IPS-11a (cell line): Measurements from ENCODE around the gene CDC23.
"Not testable (repeated sequence)": the region's sequence is repeated elsewhere in the genome, so short reads cannot be mapped to it uniquely, and the experiment has no call there.

ENCODE experiments used
- H3K4me3 ChIP-seq: one replicate; pipeline ENCODE4 v1.5.1; 2013; ENCODE audit warnings: low read depth, low read length, control low read depth

The CDC23 gene, protein sequence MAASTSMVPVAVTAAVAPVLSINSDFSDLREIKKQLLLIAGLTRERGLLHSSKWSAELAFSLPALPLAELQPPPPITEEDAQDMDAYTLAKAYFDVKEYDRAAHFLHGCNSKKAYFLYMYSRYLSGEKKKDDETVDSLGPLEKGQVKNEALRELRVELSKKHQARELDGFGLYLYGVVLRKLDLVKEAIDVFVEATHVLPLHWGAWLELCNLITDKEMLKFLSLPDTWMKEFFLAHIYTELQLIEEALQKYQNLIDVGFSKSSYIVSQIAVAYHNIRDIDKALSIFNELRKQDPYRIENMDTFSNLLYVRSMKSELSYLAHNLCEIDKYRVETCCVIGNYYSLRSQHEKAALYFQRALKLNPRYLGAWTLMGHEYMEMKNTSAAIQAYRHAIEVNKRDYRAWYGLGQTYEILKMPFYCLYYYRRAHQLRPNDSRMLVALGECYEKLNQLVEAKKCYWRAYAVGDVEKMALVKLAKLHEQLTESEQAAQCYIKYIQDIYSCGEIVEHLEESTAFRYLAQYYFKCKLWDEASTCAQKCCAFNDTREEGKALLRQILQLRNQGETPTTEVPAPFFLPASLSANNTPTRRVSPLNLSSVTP

DNA sequence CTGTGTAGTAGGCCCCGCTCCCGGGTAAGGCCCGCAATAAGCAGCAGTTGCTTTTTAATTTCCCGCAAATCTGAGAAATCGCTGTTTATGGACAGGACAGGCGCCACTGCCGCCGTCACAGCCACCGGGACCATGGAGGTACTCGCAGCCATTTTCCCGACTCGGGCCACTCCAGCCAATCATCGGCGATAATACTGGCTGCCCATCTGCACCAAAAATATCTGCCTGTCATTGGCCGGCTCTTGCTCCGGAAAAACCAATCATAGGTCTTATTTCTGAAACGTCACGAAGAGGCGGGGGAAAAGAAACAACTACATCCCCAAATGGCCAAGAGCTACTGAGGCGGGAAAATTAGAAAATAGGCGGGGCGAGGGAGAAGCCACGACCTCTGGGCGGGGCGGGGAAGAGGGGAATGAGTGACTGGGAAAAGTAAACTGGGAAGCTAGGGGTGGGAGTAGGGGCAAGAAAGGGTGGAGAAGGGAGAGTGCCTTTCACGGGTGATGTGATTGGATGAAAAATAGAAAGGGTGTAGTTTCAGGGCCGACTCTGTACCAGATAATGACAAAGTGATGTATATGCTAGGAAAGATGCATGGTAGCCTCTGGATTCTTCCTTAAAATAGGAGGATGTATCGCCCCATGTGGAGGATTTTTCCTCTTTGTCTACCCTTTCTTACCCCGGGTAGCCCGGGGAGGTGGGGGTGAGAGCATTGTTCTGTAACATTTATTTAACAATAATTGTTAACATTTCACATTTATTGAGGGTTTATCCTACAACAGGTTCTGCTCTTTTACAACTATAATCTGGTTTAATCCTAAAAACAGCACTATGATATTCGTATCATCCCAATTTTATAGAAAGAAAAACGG lies at the start of gene CDC23:
Gene CDC23, minus strand, starts transcription at position 163 of the 869 bp plus-strand sequence. Its CDS starts 11 bp downstream, at position 152.
- peak within 1 kb of the TSS; percentile 95 for H3K4me3 ChIP-seq

DNA sequence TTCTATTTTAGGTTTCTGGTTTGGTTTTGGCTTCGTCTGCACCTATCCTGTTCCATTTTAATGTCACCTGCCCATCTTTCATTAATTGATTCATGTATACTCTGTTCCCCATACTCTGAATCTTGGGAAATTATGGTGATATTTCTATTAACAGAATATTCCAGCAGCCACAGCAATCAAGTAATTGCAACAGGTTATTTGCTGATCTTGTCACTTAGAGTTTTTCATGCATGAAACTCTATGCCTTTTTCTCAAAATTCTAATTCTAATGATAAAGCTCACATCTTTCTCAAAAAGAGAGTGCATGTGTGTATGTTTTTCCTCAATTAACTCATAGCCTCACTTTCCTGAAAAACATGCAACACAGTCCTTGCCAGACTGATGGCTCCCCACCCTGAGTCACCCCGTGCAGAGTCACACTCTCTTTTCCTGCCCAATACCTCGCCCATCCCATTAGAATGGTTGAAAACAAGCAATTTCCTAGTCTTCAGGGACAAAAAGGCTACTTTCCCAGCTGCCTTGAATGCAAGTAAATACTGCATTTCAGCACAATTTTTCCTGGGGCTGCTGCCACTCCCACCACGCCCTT lies 45.7 kb upstream of the CDC23 start:
- H3K4me3 ChIP-seq, result no peak overlapping the region

DNA sequence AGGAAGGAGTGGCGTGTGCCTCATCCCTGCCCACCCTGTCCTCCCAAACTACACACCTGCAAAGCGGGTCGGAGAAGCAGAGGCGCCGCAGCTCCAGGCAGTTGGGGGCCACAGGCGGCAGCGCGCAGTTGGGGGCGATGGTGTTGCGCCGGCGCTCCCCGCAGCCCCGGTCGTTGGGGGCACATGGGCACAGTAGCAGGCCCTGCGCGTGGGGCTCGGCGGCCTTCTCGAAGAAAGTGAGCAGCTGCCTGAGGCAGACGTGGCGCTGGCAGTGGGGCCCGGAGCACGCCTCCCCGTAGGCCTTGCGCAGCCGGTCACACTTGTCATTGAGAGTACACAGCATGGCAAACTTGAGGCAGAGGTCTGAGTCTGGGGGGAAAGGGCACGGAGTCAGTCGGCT lies 44.5 kb upstream of the CDC23 start:
- no peak overlapping the region for H3K4me3 ChIP-seq

DNA sequence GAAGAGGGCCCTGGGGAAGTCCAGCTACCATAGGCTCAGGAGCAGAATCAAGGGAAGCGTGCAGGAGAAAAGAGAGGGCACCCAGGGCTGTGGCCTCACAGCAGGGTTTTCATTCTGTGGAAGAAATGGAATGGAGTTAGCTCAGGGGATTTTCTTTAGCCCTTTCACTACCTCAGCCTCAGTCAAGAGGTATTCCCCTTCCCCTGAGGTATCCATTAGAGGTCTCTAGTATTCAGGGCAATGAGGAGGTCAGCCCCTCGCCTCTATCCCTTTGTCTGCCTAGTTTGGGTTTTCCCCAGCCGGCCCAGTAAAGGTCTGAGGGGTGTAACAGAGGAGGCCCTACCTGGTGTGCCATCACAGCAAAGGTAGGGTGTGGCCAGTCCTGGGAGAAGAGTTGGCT lies 39.8 kb upstream of the CDC23 start:
- no peak overlapping the region for H3K4me3 ChIP-seq

DNA sequence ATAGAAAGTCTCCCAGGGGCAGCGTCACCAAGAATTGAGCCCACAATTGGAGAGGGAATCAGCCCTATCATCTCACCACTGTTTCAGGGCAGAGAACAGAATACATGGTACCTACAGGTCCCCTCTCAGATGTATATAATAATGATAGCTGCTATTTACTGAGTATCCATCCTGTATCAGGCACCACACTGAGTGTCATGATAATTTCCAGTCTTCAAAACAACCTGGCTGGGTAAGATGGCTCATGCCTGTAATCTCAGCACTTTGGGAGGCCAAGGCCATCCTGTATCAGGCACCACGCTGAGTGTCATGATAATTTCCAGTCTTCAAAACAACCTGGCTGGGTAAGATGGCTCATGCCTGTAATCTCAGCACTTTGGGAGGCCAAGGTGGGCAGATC lies 34.7 kb upstream of the CDC23 start:
- H3K4me3 ChIP-seq, result not testable (repeated sequence)

DNA sequence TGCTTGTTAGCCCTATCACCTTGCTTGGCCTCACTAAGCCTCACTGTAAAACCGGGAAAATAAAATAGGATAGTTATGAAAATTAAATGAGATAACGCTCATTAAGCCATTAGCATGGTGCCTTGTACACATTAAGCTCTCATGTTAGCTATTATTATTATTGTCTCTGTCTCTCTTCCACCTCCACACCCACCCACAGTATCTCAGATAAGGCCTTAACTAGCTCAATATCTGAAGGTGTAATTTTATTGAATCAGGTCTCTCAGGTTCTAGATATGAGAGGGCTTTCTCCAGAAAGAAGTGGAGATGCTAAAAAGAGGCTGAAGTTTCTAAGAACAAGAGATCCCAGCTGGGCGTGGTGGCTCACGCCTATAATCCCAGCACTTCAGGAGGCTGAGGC lies 33.7 kb upstream of the CDC23 start:
- no peak overlapping the region for H3K4me3 ChIP-seq

DNA sequence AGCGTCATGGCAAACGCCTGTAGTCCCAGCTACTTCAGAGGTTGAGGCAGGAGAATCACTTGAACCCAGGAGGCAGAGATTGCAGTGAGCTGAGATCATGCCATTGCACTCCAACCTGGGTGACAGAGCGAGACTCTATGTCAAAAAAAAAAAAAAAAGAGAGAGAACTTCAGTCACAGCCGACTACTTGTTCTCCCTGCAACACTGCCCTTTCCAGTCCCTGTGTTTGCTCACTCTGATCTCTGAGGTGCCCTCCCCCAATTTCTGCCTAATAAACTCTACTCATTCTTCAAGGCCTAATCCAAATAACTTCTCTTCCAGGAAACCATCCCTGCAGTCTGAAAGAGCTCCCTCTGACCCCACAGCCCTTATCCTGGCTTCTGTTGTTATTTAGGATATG lies 33.2 kb upstream of the CDC23 start:
- H3K4me3 ChIP-seq, result no peak overlapping the region

DNA sequence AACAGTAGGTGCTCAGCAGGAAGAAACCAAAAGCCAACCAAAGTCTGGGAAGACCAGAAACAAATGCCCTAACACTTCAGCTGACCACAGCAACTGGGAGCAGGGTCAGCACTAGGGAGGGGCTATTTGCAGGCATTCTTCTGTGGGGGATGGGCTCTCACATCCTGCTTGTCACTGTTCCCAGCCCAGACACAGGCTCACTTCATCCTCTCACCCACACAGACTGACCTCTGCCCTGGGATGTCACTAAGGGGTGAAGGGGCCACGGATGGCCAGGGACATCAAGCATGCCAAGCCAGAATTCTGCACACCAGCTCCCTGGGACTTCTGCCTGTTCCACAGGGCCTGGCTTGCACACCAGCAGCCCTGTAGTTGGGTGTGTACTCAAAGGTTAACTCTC lies 32.6 kb upstream of the CDC23 start:
- H3K4me3 ChIP-seq, result no peak overlapping the region

DNA sequence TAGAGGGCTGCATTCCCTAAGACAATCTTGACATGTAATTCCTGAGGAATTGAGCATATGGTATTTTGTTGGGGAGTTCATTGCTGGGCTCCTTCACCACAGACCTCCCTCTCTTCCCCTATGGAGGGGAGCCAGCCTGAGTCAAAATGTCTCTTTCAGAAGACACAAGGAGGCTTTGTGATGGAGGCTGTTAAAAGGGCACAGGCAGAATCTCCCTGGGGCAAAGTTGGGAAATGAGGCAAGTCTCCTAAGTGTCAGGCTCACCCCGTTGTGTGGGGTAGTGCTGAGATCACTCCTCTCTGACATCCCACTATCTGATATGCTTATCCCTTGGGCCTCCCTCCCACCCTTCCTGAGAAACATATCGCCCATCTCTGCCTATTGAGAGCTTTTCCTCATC lies 30.7 kb upstream of the CDC23 start:
- H3K4me3 ChIP-seq, result no peak overlapping the region

DNA sequence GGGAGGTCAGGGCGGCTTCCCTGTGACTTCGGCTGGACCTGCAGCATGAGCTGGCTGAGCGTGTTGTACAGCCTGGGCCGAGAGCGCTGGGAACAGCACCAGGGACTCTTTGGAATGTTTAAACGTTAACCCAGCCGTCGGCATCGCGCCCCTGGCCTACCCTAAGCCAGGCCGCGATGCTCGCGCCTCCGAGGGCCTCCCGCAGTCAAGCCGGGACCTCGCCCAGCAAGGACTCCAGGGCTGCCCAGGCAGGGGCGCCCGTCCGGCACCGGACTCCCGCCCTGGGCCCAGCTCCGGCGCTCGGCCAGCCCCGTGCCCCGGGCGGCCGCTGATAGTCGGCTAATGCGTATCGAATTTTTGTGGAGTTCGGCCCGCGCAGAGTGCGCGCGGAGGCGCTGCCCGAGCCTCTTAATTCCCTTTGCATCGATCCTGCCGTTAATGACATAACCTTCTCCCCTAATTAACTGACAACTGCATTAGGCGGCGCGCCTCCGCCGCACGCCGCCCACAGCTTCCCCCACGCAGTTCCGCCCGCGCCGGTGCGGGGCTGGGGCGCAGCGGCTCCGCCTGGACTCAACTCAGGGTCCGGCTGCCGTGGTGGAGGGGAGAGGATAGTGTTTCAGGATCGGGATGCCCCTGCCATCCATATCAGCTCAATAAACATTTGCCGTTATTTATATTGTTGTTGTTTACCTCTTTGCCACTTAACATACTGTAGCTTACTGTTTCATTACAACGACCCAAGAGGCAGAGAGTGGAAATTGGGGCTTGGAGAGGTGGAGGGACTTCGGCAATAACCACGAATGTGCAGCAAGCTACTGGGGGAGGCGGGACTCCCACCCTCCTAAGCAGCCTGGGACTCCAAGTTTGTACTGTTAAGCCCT lies 28.8 kb upstream of the CDC23 start:
- H3K4me3 ChIP-seq, result peak overlapping the region; percentile 29

DNA sequence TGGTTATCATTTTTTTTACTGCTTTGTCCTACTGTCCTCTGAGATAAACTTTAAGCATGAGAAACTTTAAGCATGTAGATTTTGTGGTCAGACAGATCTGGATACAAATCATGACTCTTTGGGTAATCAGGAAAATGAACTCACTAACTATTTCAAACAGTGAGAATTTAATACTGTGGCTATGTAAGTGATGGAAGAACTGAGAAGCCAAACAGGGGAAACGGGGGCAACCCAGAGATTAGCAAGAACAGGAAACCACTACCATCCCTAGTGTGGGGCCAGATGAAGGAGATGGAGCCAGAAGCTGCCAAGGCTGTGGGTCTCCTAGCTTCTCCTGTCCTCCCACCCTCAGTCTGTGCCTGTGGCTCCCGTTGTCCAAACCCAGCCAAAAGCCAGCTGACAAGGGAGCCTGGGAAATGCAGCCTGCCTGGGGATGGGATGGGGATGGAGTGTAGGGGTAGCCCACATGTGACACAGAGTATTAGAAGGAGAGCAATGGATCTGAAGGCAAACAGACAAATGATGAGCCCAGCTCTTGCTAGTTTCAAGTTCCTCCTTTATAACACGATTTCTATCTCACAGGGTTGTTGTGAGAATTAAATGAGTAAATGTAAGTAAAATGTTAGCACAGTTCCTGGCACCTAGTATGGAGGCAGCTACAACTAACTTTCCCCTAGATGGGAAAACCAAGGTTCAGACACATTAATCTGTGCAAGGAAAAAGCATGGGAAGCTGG lies 27.7 kb upstream of the CDC23 start:
- no peak overlapping the region for H3K4me3 ChIP-seq

DNA sequence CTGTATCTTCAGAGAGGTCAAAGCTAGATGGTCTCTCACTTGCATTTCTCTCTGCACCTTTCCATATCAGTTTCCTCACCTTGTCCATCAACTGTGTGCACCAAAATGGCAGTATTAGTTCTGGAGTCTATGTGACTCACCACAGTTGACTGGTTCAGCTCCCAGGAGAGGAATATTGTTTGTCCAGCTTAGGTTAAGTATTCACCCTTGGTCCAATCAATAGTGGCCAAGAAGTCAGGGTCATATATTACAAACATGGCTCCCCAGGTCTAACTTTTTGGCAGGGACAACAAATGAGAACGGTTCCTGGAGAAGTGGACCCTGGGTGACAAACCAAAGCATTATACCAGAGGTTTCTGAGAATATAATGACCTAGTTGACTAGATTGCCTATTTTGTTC lies 24.9 kb upstream of the CDC23 start:
- no peak overlapping the region for H3K4me3 ChIP-seq

DNA sequence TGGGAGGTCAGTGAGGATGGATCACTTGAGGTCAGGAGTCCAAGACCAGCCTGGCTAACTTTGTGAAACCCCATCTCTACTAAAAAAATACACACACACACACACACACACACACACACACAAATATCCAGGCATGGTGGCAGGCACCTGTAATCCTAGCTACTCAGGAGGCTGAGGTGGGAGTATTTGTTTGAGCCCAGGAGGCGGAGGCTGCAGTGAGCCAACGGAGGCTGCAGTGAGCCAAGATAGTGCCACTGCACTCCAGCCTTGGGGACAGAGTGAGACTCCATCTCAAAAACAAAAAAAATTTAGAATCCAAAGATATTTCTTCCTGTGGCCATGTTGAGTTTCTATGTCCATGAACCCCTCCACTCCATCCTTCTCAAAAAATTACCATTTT lies 21.5 kb upstream of the CDC23 start:
- no peak overlapping the region for H3K4me3 ChIP-seq

DNA sequence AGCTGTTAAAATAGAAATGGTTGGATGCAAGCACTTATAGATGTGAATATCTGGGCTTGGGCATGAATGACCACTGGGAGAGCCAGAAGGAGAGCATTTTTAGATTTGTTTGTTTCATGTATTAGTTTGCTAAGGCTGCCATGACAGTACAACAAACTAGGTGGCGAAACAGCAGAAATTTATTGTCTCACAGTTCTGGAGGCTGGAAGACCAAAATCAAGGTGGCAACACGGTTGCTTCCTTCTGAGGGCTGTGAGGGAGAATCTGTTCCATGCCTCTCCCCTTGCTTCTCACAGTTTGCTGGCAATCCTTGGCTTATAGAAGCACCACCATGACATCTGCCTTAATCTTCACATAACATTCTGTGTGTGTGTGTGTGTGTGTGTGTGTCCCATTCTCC lies 20.2 kb upstream of the CDC23 start:
- H3K4me3 ChIP-seq, result no peak overlapping the region

DNA sequence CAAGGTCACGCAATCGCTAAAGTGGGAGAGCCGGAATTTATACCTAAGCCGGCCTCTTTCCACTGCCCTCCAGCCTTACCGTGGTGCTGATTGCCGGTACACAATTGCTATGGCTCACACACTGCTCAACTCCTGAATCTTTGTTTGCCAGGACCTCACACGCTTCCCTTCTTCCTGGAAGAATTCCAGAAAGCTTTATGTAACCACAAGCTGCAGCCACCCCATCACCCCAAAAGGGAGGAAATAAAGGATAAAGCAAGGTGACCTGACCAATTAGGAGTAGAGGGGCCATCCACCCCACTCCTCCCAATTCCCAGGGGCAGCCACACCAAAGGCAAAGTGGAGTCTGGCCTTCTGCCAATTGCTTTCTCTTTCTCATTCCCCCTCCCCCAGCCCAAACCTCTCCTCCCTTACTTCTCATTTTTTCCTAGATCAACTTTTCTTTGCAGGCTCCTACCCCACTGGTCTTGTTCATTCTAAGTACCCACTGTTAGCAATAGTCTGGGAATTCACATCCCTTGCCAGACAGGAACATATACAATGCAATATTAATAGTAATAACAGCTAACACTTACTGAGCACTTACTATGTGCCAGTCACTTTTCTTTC lies 18.0 kb upstream of the CDC23 start:
- no peak overlapping the region for H3K4me3 ChIP-seq

DNA sequence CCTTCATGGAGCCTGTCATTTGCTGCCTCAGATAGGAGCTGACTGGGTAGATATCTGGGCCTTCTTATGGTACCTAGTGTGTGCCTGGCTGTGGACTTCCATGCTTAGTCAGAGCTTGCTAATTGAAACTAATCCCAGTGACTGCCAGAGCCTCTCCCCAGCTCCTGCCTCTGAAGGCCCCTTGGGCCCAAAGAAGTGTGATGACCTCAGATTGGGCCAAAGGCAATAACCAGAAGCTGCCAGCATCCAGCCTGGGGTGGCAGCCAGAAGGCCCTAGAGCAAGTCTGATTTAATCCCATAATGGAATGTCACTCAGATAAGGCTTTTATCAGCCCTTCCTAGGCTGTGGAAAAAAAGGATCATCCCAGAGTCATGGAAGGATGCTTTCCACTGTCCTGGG lies 17.1 kb upstream of the CDC23 start:
- no peak overlapping the region for H3K4me3 ChIP-seq

DNA sequence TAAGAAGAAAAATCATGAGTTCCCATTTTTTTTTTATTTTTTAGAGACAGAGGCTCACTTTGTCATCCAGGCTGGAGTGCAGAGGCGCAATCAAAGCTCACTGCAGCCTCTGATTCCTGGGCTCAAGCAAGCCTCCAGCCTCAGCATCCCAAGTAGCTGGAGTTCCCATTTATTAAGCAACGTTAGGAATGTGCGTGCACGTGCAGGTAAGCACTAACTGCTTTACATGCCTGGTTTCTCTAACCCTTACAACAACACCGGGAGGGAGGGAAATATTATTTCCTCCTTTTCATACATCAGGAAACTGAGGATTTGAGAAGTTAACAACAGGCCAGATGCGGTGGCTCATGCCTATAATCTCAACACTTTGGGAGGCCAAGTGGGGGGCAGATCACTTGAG lies 16.3 kb upstream of the CDC23 start:
- H3K4me3 ChIP-seq, result no peak overlapping the region

DNA sequence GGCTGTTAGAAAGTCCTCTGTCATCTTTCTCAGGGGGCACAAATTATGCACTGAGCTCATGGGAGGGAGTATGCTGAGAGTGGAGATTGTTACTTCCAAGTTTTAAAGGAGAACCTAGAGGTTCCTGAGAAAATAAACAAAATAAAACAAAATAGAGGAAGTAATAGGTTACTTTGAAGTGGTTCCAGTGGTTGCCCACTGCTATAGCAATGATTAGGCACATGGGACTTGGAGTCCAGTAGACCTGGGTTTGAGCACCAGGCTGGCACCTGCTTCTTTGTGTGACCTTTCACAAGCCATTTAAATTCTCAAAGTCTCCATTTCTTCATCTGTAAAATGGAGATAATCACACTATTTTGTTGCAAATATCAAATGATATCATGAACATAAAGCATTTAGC lies 13.8 kb upstream of the CDC23 start:
- H3K4me3 ChIP-seq, result no peak overlapping the region

DNA sequence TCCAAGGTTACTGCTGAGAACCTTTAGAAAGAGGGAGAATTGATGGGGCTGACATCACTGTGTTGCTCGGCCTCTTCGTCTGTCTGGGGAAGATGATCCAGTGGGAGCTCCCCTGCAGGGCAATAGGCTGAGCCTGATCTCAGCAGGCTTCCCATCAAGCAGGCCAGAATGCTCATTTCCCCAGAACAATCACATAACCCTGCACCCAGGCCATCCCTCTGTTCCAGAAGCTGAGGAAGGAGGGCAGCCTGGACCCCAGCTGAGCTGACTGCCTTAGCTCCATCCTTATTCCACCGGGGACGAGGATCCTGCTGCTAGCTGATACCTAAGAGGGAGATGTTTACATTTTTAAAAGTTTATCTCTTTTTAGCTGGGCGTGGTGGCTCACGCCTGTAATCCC lies 11.6 kb upstream of the CDC23 start:
- H3K4me3 ChIP-seq, result no peak overlapping the region
